Endodermal cell (in vitro differentiated cells): ENCODE measurements around the gene SLC17A6. TPM values are rescaled to one million over a fixed set of nuclear protein-coding genes. Genes with fewer than 3 reads are reported as not detected.

Experiments
- DNase-seq: peaks from one replicate; pipeline ENCODE4 v3.0.0-alpha.2; 2017
- H3K27ac ChIP-seq: 2 replicates; pipeline ENCODE4 v1.5.1; 2013; ENCODE audit warnings: mild to moderate bottlenecking, low read depth, low read length, moderate library complexity
- H3K27me3 ChIP-seq: 2 replicates; pipeline ENCODE4 v1.6.1; 2013; ENCODE audit warnings: mild to moderate bottlenecking, low read length, moderate library complexity; ENCODE audit not compliant: insufficient read depth, control insufficient read depth, poor library complexity, severe bottlenecking
- H3K36me3 ChIP-seq: 2 replicates; pipeline ENCODE4 v1.7.0; 2013; ENCODE audit warnings: mild to moderate bottlenecking, low read length, moderate library complexity; ENCODE audit not compliant: control insufficient read depth, insufficient read depth
- H3K4me1 ChIP-seq: one replicate; pipeline ENCODE4 v1.7.0; 2013; ENCODE audit warnings: low read length; ENCODE audit not compliant: control insufficient read depth, insufficient read depth
- H3K4me3 ChIP-seq: 2 replicates; pipeline ENCODE4 v1.5.1; 2013; ENCODE audit warnings: mild to moderate bottlenecking, low read length, moderate library complexity
- H3K9ac ChIP-seq: 2 replicates; pipeline ENCODE4 v1.6.1; 2013; ENCODE audit warnings: mild to moderate bottlenecking, low read length, moderate library complexity; ENCODE audit not compliant: poor library complexity, severe bottlenecking; ENCODE audit errors: extremely low read depth
- H3K9me3 ChIP-seq: 2 replicates; pipeline ENCODE4 v1.6.1; 2013; ENCODE audit warnings: mild to moderate bottlenecking, low read length, moderate library complexity; ENCODE audit not compliant: control insufficient read depth
- H3K27ac Mint-ChIP-seq: 2 replicates; pipeline ENCODE4 v1.8.0; 2020; ENCODE audit warnings: mixed read lengths
- H3K27me3 Mint-ChIP-seq: 2 replicates; pipeline ENCODE4 v1.8.0; 2021; ENCODE audit warnings: mild to moderate bottlenecking, mixed read lengths; ENCODE audit not compliant: insufficient read depth
- H3K36me3 Mint-ChIP-seq: 2 replicates; pipeline ENCODE4 v1.8.0; 2020; ENCODE audit warnings: low read depth, mixed read lengths
- H3K4me1 Mint-ChIP-seq: 2 replicates; pipeline ENCODE4 v1.8.0; 2020; ENCODE audit warnings: mixed read lengths
- H3K4me3 Mint-ChIP-seq: 2 replicates; pipeline ENCODE4 v1.8.0; 2020; ENCODE audit warnings: mild to moderate bottlenecking, moderate library complexity, mixed read lengths
- H3K9me3 Mint-ChIP-seq: 2 replicates; pipeline ENCODE4 v1.8.0; 2020; ENCODE audit warnings: mild to moderate bottlenecking, mixed read lengths
- WGBS, 2 experiments: methylation state at CpG; one replicate each; pipeline versions ENCODE4 v1.1.5 to v1.1.7; 2013; ENCODE audit warnings: missing lambda C conversion rate in 2 of 2, mixed read lengths in 1 of 2; ENCODE audit not compliant: insufficient coverage in 1 of 2, insufficient read length in 1 of 2; 5-methylcytosine and 5-hydroxymethylcytosine counted together
- total RNA-seq, 2 donors: library from RNA; stranded (reverse); fragmentation: NEBNext Ultra II Directional in 1 of 2; extraction: Animal tissue kit (Norgen Biotek cat#: 25700) in 1 of 2; gene quantifications; 2 replicates in 1 of 2; 3 replicates in 1 of 2; pipeline ENCODE4 v1.2.1, GENCODE V29; 2021
- TF ChIP-seq, protein P1 (sequence below): fragments of 200-600 bp; sonication (generic); conservative IDR thresholded peaks from 2 replicates; pipeline ENCODE4 v1.5.0; 2021; ENCODE audit warnings: antibody characterized with exemption, mild to moderate bottlenecking

Gene SLC17A6
- total RNA-seq, 2 donors from 2014 or later, result not detected

DNA sequence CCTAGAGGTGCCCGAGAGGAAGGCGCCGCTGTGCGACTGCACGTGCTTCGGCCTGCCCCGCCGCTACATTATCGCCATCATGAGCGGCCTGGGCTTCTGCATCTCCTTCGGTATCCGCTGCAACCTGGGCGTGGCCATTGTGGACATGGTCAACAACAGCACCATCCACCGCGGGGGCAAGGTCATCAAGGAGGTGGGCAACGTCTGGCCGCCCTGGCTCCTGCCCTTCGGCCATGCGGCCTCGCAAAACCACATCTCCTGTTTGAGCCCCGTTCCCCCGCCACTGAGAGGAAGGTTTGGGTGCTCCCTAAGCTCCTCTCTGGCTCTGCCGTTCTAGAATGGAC lies 3.4 kb downstream of the SLC17A6 start:
- peaks cover 25% of the 10 kb centered on the region for H3K4me1 Mint-ChIP-seq
- 26 to 39% methylated on average over 16 to 23 of the region's 23 CpGs for WGBS, 2 experiments
- H3K4me3 ChIP-seq, result no peak overlapping the region

DNA sequence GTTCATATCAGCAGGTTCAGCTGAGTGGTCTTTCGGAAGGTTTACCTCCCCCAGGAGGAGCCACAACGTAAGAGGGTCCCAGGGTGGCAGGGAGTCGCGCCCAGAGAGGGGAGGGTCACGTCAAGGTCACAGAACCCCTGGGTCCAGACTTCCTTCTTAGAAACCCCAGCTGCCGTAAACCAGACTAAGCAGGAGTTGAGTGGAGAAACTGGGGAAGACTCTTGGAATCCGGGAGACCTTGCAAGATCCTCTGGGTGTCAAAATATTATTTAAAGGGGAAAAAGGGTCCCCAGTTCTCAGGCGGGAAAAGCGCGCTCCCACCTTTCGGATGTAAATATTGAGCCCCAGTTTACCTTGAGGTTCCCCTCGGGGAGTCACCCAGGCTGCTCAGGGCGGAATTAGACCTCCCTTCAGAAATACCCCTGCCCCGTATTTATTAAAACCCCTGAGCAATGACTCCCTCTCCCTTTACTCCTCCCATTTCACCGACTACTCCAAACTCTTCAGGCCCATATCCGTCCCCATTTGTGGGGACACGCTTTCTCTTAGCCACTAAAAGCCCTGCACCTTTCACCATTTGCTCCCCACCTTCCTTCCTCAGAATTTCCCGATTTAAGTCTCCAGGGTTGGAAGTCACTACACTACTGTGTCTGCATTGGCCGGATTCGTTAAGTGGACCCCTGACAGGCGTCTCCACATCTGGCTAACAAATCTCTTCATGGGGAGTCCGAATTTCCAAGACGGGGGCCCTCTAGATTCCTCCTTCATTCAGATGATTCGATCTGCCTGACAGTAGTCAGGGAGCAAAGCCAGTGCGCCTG lies 4.2 kb downstream of the SLC17A6 start:
- Histone ChIP-seq H3K27ac (no peak overlapping the region), H3K9ac (no peak overlapping the region), H3K36me3 (no peaks in the 10 kb centered on the region), H3K27me3 (peaks cover 78% of the 10 kb centered on the region), H3K4me3 (no peak overlapping the region), H3K4me1 (no peaks in the 10 kb centered on the region), H3K9me3 (no peaks in the 10 kb centered on the region)
- peaks cover 25% of the 10 kb centered on the region for H3K4me1 Mint-ChIP-seq
- DNase-seq, result peak; percentile 51
- H3K9me3 Mint-ChIP-seq, result no peaks in the 10 kb centered on the region
- 25 to 27% methylated on average over 19 to 25 of the region's 25 CpGs for WGBS, 2 experiments
- peak overlapping the region; percentile 55 for H3K4me3 Mint-ChIP-seq
- H3K27ac Mint-ChIP-seq, result no peak overlapping the region
- H3K27me3 Mint-ChIP-seq, result peaks cover 76% of the 10 kb centered on the region
- TF ChIP-seq, protein P1, sequence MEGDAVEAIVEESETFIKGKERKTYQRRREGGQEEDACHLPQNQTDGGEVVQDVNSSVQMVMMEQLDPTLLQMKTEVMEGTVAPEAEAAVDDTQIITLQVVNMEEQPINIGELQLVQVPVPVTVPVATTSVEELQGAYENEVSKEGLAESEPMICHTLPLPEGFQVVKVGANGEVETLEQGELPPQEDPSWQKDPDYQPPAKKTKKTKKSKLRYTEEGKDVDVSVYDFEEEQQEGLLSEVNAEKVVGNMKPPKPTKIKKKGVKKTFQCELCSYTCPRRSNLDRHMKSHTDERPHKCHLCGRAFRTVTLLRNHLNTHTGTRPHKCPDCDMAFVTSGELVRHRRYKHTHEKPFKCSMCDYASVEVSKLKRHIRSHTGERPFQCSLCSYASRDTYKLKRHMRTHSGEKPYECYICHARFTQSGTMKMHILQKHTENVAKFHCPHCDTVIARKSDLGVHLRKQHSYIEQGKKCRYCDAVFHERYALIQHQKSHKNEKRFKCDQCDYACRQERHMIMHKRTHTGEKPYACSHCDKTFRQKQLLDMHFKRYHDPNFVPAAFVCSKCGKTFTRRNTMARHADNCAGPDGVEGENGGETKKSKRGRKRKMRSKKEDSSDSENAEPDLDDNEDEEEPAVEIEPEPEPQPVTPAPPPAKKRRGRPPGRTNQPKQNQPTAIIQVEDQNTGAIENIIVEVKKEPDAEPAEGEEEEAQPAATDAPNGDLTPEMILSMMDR, result no peak
- no peaks in the 10 kb centered on the region for H3K36me3 Mint-ChIP-seq

More for the DNA sequence above, 3.4 kb downstream of the SLC17A6 start:
- Histone ChIP-seq H3K4me1 (no peaks in the 10 kb centered on the region), H3K36me3 (no peaks in the 10 kb centered on the region), H3K27me3 (peaks cover 83% of the 10 kb centered on the region), H3K9ac (no peak overlapping the region), H3K27ac (no peak overlapping the region), H3K9me3 (no peaks in the 10 kb centered on the region)
- TF ChIP-seq, protein P1, result no peak
- Mint-ChIP-seq H3K9me3 (no peaks in the 10 kb centered on the region), H3K27me3 (peaks cover 80% of the 10 kb centered on the region), H3K4me3 (peak overlapping the region; percentile 43), H3K27ac (no peak overlapping the region), H3K36me3 (no peaks in the 10 kb centered on the region)
- peak; percentile 69 for DNase-seq

GRCh38 chr11:22343032-22343324 lies 4.8 kb downstream of the SLC17A6 start:
- Mint-ChIP-seq H3K27ac (no peak overlapping the region), H3K9me3 (no peaks in the 10 kb centered on the region), H3K36me3 (no peaks in the 10 kb centered on the region), H3K27me3 (peaks cover 70% of the 10 kb centered on the region), H3K4me3 (peak overlapping the region; percentile 55), H3K4me1 (peaks cover 22% of the 10 kb centered on the region)
- TF ChIP-seq, protein P1, result no peak
- Histone ChIP-seq H3K36me3 (no peaks in the 10 kb centered on the region), H3K4me3 (peak overlapping the region; percentile 67), H3K9me3 (no peaks in the 10 kb centered on the region), H3K27me3 (peaks cover 73% of the 10 kb centered on the region), H3K9ac (no peak overlapping the region), H3K4me1 (no peaks in the 10 kb centered on the region), H3K27ac (no peak overlapping the region)
- DNase-seq, result no peak
- WGBS, 2 experiments, result 6 to 9% methylated on average over 4 to 6 of the region's 6 CpGs
